WTC11 (cell line): Measurements from ENCODE around the gene KCNT2. TPM values are rescaled to one million over a fixed set of nuclear protein-coding genes. Genes with fewer than 3 reads are reported as not detected.
A peak's percentile ranks its signal among the peaks of the same experiment; 100 is the strongest.

Experiments used
- ATAC-seq: fragments of 200-7000 bp; cut with Tn5 transposase; 2 replicates; pipeline ENCODE4 v1.10.0; 2021; ENCODE audit warnings: mild to moderate bottlenecking, moderate library complexity
- CTCF ChIA-PET: fragments of 300-600 bp; sonication (Branson Sonifier 250); formaldehyde crosslinking; loops from one replicate; lab custom pipeline; 2021; ENCODE audit warnings: antibody characterized with exemption; lab: Charles Lee
- POLR2A ChIA-PET: fragments of 350-600 bp; sonication (Branson Sonifier 250); formaldehyde crosslinking; loops from one replicate; lab custom pipeline; 2021; ENCODE audit warnings: antibody characterized with exemption; lab: Charles Lee
- DNase-seq: peaks from one replicate; pipeline ENCODE4 v3.0.0; 2021; ENCODE audit warnings: low spot score
- H3K27ac Mint-ChIP-seq: 2 replicates; pipeline ENCODE4 v1.8.0; 2021; ENCODE audit warnings: mixed read lengths
- H3K27me3 Mint-ChIP-seq: 2 replicates; pipeline ENCODE4 v1.8.0; 2021; ENCODE audit warnings: low read depth, mild to moderate bottlenecking, moderate library complexity, mixed read lengths
- H3K36me3 Mint-ChIP-seq: 2 replicates; pipeline ENCODE4 v1.8.0; 2021; ENCODE audit warnings: mixed read lengths
- H3K4me1 Mint-ChIP-seq: 2 replicates; pipeline ENCODE4 v1.8.0; 2022; ENCODE audit warnings: mixed read lengths
- H3K4me3 Mint-ChIP-seq: 2 replicates; pipeline ENCODE4 v1.8.0; 2021; ENCODE audit warnings: mild to moderate bottlenecking, moderate library complexity, mixed read lengths
- H3K9me3 Mint-ChIP-seq: 2 replicates; pipeline ENCODE4 v1.8.0; 2021; ENCODE audit warnings: mixed read lengths
- CBFB ChIP-seq: sonication (generic); formaldehyde crosslinking; IDR thresholded peaks from 2 replicates; pipeline ENCODE4 v1.8.1; 2022; ENCODE audit warnings: mild to moderate bottlenecking, low read depth, missing genetic modification reagents
- CREM ChIP-seq: sonication (generic); formaldehyde crosslinking; IDR thresholded peaks from 2 replicates; pipeline ENCODE4 v1.8.1; 2022; ENCODE audit warnings: mild to moderate bottlenecking, missing genetic modification reagents, moderate library complexity
- ESRRA ChIP-seq: sonication (generic); formaldehyde crosslinking; IDR thresholded peaks from 2 replicates; pipeline ENCODE4 v1.8.1; 2022; ENCODE audit warnings: mild to moderate bottlenecking, missing genetic modification reagents, borderline replicate concordance
- FOXP1 ChIP-seq: sonication (generic); formaldehyde crosslinking; IDR thresholded peaks from 2 replicates; pipeline ENCODE4 v1.8.0; 2022; ENCODE audit warnings: missing genetic modification reagents, mild to moderate bottlenecking, moderate library complexity, borderline replicate concordance
- GTF2I ChIP-seq: fragments of 250-450 bp; sonication (Bioruptor Pico); conservative IDR thresholded peaks from 2 replicates; pipeline ENCODE4 v1.4.0; 2021; ENCODE audit warnings: mild to moderate bottlenecking
- HMGA2 ChIP-seq: fragments of 250-450 bp; sonication (Bioruptor Pico); IDR thresholded peaks from 2 replicates; pipeline ENCODE4 v1.4.0; 2021; ENCODE audit warnings: mild to moderate bottlenecking, moderate library complexity
- NFATC4 ChIP-seq: fragments of 250-450 bp; sonication (Bioruptor Pico); IDR thresholded peaks from 2 replicates; pipeline ENCODE4 v1.9.0; 2021; ENCODE audit warnings: mild to moderate bottlenecking
- TEAD1 ChIP-seq: sonication (generic); formaldehyde crosslinking; IDR thresholded peaks from 2 replicates; pipeline ENCODE4 v1.8.0; 2022; ENCODE audit warnings: mild to moderate bottlenecking, missing genetic modification reagents
- TP53 ChIP-seq: sonication (generic); formaldehyde crosslinking; IDR thresholded peaks from 2 replicates; pipeline ENCODE4 v1.8.1; 2023; ENCODE audit warnings: mild to moderate bottlenecking, missing genetic modification reagents
- ZNF219 ChIP-seq: sonication (generic); formaldehyde crosslinking; IDR thresholded peaks from 2 replicates; pipeline ENCODE4 v1.8.0; 2023; ENCODE audit warnings: missing genetic modification reagents, mild to moderate bottlenecking, borderline replicate concordance
- ZNF423 ChIP-seq: fragments of 250-450 bp; sonication (Bioruptor Pico); IDR thresholded peaks from 2 replicates; pipeline ENCODE4 v2.1.2; 2022; ENCODE audit warnings: mild to moderate bottlenecking, moderate library complexity
- total RNA-seq: library from RNA; stranded (reverse); gene quantifications from 3 replicates; pipeline ENCODE4 v1.2.3, GENCODE V29; 2021
- TF ChIP-seq, protein P1 (sequence below): sonication (generic); formaldehyde crosslinking; IDR thresholded peaks from 2 replicates; pipeline ENCODE4 v1.8.1; 2023; ENCODE audit warnings: mild to moderate bottlenecking, missing genetic modification reagents, borderline replicate concordance
- TF ChIP-seq, protein P2 (sequence below): sonication (generic); formaldehyde crosslinking; IDR thresholded peaks from 2 replicates; pipeline ENCODE4 v1.8.1; 2023; ENCODE audit warnings: mild to moderate bottlenecking, missing genetic modification reagents, moderate library complexity
- TF ChIP-seq, protein P3 (sequence below): sonication (generic); formaldehyde crosslinking; IDR thresholded peaks from 2 replicates; pipeline ENCODE4 v1.8.0; 2023; ENCODE audit warnings: missing genetic modification reagents, mild to moderate bottlenecking, borderline replicate concordance
- TF ChIP-seq, protein P4 (sequence below): fragments of 250-450 bp; sonication (Bioruptor Pico); IDR thresholded peaks from 2 replicates; pipeline ENCODE4 v1.9.0; 2021; ENCODE audit warnings: mild to moderate bottlenecking

Gene KCNT2
- total RNA-seq, 1 experiment from 2014 or later: 11.6 TPM

DNA sequence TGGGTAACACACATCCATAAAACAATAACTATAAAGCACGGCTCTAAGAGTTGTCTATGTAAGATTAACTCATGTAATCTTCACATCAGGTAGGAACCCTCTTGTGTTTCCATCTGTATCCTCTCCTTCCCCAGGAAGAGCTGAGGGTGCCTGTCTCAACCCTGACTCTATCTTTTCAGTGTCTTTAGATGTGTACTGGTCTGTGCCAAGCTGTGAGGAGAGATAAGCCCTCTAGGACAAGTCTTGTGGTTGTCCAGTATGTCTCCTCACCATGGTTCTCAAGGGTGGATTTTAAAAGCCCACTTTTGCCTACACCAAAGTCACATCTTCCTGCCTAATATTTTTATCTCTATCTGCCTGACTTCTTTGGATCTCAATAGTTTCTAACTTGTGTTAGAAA lies 300.1 kb downstream of the KCNT2 start:
- CTCF ChIA-PET: interaction anchor here (2.4 kb wide), 1 partner anchor 160 kb away, joined by 10 read pairs; no protein-coding TSS in a partner anchor
- DNase-seq: no peak
- H3K4me1 Mint-ChIP-seq: peaks cover 64% of the 10 kb centered on the region
- H3K27ac Mint-ChIP-seq: peak overlapping the region; percentile 22
- POLR2A ChIA-PET: no interaction called here
- H3K4me3 Mint-ChIP-seq: no peak overlapping the region
- no peaks in the 10 kb centered on the region for H3K9me3 Mint-ChIP-seq
- peaks cover 3% of the 10 kb centered on the region; the same call in 1 of the 2 replicates for H3K36me3 Mint-ChIP-seq
- ATAC-seq: no peak
- no peak for TF ChIP-seq ESRRA (CRISPR knock-in tag)
- no peak for TF ChIP-seq ZNF219
- TF ChIP-seq, protein P1, sequence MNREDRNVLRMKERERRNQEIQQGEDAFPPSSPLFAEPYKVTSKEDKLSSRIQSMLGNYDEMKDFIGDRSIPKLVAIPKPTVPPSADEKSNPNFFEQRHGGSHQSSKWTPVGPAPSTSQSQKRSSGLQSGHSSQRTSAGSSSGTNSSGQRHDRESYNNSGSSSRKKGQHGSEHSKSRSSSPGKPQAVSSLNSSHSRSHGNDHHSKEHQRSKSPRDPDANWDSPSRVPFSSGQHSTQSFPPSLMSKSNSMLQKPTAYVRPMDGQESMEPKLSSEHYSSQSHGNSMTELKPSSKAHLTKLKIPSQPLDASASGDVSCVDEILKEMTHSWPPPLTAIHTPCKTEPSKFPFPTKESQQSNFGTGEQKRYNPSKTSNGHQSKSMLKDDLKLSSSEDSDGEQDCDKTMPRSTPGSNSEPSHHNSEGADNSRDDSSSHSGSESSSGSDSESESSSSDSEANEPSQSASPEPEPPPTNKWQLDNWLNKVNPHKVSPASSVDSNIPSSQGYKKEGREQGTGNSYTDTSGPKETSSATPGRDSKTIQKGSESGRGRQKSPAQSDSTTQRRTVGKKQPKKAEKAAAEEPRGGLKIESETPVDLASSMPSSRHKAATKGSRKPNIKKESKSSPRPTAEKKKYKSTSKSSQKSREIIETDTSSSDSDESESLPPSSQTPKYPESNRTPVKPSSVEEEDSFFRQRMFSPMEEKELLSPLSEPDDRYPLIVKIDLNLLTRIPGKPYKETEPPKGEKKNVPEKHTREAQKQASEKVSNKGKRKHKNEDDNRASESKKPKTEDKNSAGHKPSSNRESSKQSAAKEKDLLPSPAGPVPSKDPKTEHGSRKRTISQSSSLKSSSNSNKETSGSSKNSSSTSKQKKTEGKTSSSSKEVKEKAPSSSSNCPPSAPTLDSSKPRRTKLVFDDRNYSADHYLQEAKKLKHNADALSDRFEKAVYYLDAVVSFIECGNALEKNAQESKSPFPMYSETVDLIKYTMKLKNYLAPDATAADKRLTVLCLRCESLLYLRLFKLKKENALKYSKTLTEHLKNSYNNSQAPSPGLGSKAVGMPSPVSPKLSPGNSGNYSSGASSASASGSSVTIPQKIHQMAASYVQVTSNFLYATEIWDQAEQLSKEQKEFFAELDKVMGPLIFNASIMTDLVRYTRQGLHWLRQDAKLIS: no peak
- TF ChIP-seq TP53: no peak
- TF ChIP-seq CBFB (CRISPR knock-in tag): no peak
- no peak for TF ChIP-seq CREM (CRISPR knock-in tag)
- no peak for TF ChIP-seq FOXP1 (CRISPR knock-in tag)
- no peak for TF ChIP-seq GTF2I (CRISPR knock-in tag)
- TF ChIP-seq NFATC4 (CRISPR knock-in tag): no peak
- TF ChIP-seq, protein P2, sequence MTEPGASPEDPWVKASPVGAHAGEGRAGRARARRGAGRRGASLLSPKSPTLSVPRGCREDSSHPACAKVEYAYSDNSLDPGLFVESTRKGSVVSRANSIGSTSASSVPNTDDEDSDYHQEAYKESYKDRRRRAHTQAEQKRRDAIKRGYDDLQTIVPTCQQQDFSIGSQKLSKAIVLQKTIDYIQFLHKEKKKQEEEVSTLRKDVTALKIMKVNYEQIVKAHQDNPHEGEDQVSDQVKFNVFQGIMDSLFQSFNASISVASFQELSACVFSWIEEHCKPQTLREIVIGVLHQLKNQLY (CRISPR knock-in tag): no peak
- TF ChIP-seq, protein P3, sequence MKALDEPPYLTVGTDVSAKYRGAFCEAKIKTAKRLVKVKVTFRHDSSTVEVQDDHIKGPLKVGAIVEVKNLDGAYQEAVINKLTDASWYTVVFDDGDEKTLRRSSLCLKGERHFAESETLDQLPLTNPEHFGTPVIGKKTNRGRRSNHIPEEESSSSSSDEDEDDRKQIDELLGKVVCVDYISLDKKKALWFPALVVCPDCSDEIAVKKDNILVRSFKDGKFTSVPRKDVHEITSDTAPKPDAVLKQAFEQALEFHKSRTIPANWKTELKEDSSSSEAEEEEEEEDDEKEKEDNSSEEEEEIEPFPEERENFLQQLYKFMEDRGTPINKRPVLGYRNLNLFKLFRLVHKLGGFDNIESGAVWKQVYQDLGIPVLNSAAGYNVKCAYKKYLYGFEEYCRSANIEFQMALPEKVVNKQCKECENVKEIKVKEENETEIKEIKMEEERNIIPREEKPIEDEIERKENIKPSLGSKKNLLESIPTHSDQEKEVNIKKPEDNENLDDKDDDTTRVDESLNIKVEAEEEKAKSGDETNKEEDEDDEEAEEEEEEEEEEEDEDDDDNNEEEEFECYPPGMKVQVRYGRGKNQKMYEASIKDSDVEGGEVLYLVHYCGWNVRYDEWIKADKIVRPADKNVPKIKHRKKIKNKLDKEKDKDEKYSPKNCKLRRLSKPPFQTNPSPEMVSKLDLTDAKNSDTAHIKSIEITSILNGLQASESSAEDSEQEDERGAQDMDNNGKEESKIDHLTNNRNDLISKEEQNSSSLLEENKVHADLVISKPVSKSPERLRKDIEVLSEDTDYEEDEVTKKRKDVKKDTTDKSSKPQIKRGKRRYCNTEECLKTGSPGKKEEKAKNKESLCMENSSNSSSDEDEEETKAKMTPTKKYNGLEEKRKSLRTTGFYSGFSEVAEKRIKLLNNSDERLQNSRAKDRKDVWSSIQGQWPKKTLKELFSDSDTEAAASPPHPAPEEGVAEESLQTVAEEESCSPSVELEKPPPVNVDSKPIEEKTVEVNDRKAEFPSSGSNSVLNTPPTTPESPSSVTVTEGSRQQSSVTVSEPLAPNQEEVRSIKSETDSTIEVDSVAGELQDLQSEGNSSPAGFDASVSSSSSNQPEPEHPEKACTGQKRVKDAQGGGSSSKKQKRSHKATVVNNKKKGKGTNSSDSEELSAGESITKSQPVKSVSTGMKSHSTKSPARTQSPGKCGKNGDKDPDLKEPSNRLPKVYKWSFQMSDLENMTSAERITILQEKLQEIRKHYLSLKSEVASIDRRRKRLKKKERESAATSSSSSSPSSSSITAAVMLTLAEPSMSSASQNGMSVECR: no peak
- no peak for TF ChIP-seq HMGA2 (CRISPR knock-in tag)
- no peaks in the 10 kb centered on the region for H3K27me3 Mint-ChIP-seq

DNA sequence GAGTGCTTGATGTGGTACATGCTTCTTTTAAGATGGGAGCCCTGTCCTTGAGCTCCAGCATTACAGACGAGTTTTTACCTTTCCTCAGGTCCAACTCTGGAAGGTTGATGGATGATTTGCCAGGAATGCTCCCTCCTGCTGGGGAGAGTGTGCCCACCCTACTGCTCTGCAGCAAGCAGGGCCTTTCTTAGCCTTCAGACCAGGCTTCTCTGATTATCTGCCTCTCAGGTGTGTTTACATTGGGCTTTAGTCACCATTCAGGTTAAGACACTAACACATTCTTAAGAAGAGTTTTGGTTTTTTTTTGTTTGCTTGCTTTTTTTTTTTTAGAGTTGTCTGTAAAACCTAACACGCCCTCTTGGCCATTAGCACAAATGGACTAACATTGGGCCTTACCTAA lies 301.8 kb downstream of the KCNT2 start:
- Mint-ChIP-seq H3K4me3 (0 out of 2 replicates have a peak overlapping the region, but pooled peaks have one; percentile 3), H3K9me3 (no peaks in the 10 kb centered on the region), H3K4me1 (peaks cover 59% of the 10 kb centered on the region), H3K27ac (peak overlapping the region; percentile 3; the same call in 1 of the 2 replicates), H3K27me3 (no peaks in the 10 kb centered on the region), H3K36me3 (0 out of 2 replicates have a peak, but pooled peaks cover 3% of the 10 kb centered on the region)
- TF ChIP-seq ZNF423 (CRISPR knock-in tag): 0 out of 2 replicates have a peak, but pooled peaks have one; percentile 34
- TF ChIP-seq, protein P4, sequence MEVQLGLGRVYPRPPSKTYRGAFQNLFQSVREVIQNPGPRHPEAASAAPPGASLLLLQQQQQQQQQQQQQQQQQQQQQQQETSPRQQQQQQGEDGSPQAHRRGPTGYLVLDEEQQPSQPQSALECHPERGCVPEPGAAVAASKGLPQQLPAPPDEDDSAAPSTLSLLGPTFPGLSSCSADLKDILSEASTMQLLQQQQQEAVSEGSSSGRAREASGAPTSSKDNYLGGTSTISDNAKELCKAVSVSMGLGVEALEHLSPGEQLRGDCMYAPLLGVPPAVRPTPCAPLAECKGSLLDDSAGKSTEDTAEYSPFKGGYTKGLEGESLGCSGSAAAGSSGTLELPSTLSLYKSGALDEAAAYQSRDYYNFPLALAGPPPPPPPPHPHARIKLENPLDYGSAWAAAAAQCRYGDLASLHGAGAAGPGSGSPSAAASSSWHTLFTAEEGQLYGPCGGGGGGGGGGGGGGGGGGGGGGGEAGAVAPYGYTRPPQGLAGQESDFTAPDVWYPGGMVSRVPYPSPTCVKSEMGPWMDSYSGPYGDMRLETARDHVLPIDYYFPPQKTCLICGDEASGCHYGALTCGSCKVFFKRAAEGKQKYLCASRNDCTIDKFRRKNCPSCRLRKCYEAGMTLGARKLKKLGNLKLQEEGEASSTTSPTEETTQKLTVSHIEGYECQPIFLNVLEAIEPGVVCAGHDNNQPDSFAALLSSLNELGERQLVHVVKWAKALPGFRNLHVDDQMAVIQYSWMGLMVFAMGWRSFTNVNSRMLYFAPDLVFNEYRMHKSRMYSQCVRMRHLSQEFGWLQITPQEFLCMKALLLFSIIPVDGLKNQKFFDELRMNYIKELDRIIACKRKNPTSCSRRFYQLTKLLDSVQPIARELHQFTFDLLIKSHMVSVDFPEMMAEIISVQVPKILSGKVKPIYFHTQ (CRISPR knock-in tag): no peak
- peak; percentile 80; the same call in 1 of the 2 replicates for TF ChIP-seq TEAD1
- POLR2A ChIA-PET: no interaction called here
- ATAC-seq (peak; percentile 98), DNase-seq (peak; percentile 51)
- CTCF ChIA-PET: interaction anchor here (2.2 kb wide), 1 partner anchor 158 kb away, joined by 10 read pairs; no protein-coding TSS in a partner anchor
